GM23338 (cell line): ENCODE results near the gene MVB12B. TPM values are rescaled to one million over a fixed set of nuclear protein-coding genes. Genes with fewer than 3 reads are reported as not detected.

Experiments
- ATAC-seq: fragments of 200-7000 bp; cut with Tn5 transposase; 3 replicates; pipeline ENCODE4 v1.9.1; 2020
- DNase-seq: peaks from one replicate; pipeline ENCODE4 v3.0.0-alpha.2; 2015; ENCODE audit warnings: low spot score
- H2AFZ ChIP-seq: fragments of 200-600 bp; sonication (generic); 2 replicates; pipeline ENCODE4 v1.8.0; 2016; ENCODE audit warnings: antibody characterized with exemption, mild to moderate bottlenecking, moderate library complexity
- H3F3A ChIP-seq: fragments of 200-600 bp; sonication (generic); replicated peaks from 2 replicates; pipeline ENCODE4 v1.8.0; 2017; ENCODE audit warnings: antibody characterized with exemption, mixed run types, low read depth
- H3K27ac ChIP-seq: fragments of 200-600 bp; sonication (generic); 2 replicates; pipeline ENCODE4 v1.6.1; 2016; ENCODE audit warnings: low read depth
- H3K27me3 ChIP-seq: fragments of 200-600 bp; sonication (generic); 2 replicates; pipeline ENCODE4 v1.8.0; 2016; ENCODE audit warnings: mild to moderate bottlenecking, mixed run types, moderate library complexity; ENCODE audit not compliant: insufficient read depth
- H3K36me3 ChIP-seq: fragments of 200-600 bp; sonication (generic); 2 replicates; pipeline ENCODE4 v1.8.0; 2016; ENCODE audit warnings: mild to moderate bottlenecking; ENCODE audit not compliant: insufficient read depth
- H3K4me1 ChIP-seq: fragments of 200-600 bp; sonication (generic); 2 replicates; pipeline ENCODE4 v1.8.0; 2016; ENCODE audit warnings: mild to moderate bottlenecking, moderate library complexity; ENCODE audit not compliant: insufficient read depth
- H3K4me2 ChIP-seq: fragments of 200-600 bp; sonication (generic); 2 replicates; pipeline ENCODE4 v1.7.1; 2017; ENCODE audit warnings: mixed run types
- H3K4me3 ChIP-seq: fragments of 200-600 bp; sonication (generic); 2 replicates; pipeline ENCODE4 v1.6.1; 2016; ENCODE audit warnings: mixed run types
- H3K79me2 ChIP-seq: fragments of 200-600 bp; sonication (generic); replicated peaks from 2 replicates; pipeline ENCODE4 v1.8.0; 2017; ENCODE audit warnings: mild to moderate bottlenecking; ENCODE audit not compliant: insufficient read depth
- H3K9me2 ChIP-seq: fragments of 200-600 bp; sonication (generic); 2 replicates; pipeline ENCODE4 v1.8.0; 2017; ENCODE audit not compliant: insufficient read depth
- H4K20me1 ChIP-seq: fragments of 200-600 bp; sonication (generic); replicated peaks from 2 replicates; pipeline ENCODE4 v1.8.0; 2017; ENCODE audit warnings: mild to moderate bottlenecking; ENCODE audit not compliant: insufficient read depth
- H3K27ac Mint-ChIP-seq: 2 replicates; pipeline ENCODE4 v1.8.0; 2020; ENCODE audit warnings: inconsistent platforms, mild to moderate bottlenecking, moderate library complexity, mixed read lengths
- H3K27me3 Mint-ChIP-seq: 3 replicates; pipeline ENCODE4 v1.8.0; 2022; ENCODE audit warnings: low read depth, mild to moderate bottlenecking, moderate library complexity, mixed read lengths, inconsistent platforms; ENCODE audit not compliant: insufficient read depth, poor library complexity
- H3K36me3 Mint-ChIP-seq: 3 replicates; pipeline ENCODE4 v1.8.0; 2021; ENCODE audit warnings: low read depth, mild to moderate bottlenecking, inconsistent platforms, moderate library complexity, mixed read lengths
- H3K4me1 Mint-ChIP-seq: 3 replicates; pipeline ENCODE4 v1.8.0; 2020; ENCODE audit warnings: mild to moderate bottlenecking, inconsistent platforms, mixed read lengths
- H3K4me3 Mint-ChIP-seq: 3 replicates; pipeline ENCODE4 v1.8.0; 2021; ENCODE audit warnings: moderate library complexity, mild to moderate bottlenecking, inconsistent platforms, mixed read lengths
- H3K9me3 Mint-ChIP-seq: 3 replicates; pipeline ENCODE4 v1.8.0; 2020; ENCODE audit warnings: moderate library complexity, mild to moderate bottlenecking, inconsistent platforms, mixed read lengths
- CTCF ChIP-seq, 2 experiments: fragments of 200-600 bp in 1 of 2; sonication (generic) in 1 of 2; conservative IDR thresholded peaks; 2 replicates each; pipeline versions ENCODE4 v1.5.1 to v1.6.1; 2016 to 2017; ENCODE audit warnings: antibody characterized with exemption in 2 of 2, low read depth in 2 of 2, mild to moderate bottlenecking in 2 of 2, moderate library complexity in 1 of 2
- EZH2phosphoT487 ChIP-seq: fragments of 200-600 bp; sonication (generic); IDR thresholded peaks from one replicate; pipeline ENCODE4 v1.8.1; 2018; ENCODE audit warnings: antibody characterized with exemption; ENCODE audit not compliant: unreplicated experiment
- JUNB ChIP-seq: IDR thresholded peaks from one replicate; pipeline ENCODE4 v1.6.1; 2016; ENCODE audit warnings: antibody characterized with exemption; ENCODE audit not compliant: unreplicated experiment
- NANOG ChIP-seq: IDR thresholded peaks from 2 replicates; pipeline ENCODE4 v1.6.1; 2016; ENCODE audit warnings: antibody characterized with exemption, borderline replicate concordance
- POLR2AphosphoS5 ChIP-seq: IDR thresholded peaks from 2 replicates; pipeline ENCODE4 v1.6.1; 2016; ENCODE audit warnings: antibody characterized with exemption, low read depth
- STAT1 ChIP-seq: IDR thresholded peaks from one replicate; pipeline ENCODE4 v1.6.1; 2016; ENCODE audit warnings: antibody characterized with exemption; ENCODE audit not compliant: unreplicated experiment
- ZNF331 ChIP-seq: fragments of 250-450 bp; sonication (Bioruptor Pico); IDR thresholded peaks from 2 replicates; pipeline ENCODE4 v1.5.0; 2020; ENCODE audit warnings: low read depth, mild to moderate bottlenecking, moderate library complexity
- polyA plus RNA-seq: library from polyadenylated mRNA; unstranded; fragments of >200 nt; fragmentation: Nextera tagmentation; extraction: Ambion mirVana; gene quantifications from 2 replicates; pipeline ENCODE4 v1.2.1, GENCODE V29; 2016
- total RNA-seq: library from RNA; depleted of rRNA; stranded (reverse); fragments of >200 nt; shearing (Covaris generic); gene quantifications from 2 replicates; pipeline ENCODE4 v1.2.3, GENCODE V29; 2014
- TF ChIP-seq, protein P1 (sequence below): fragments of 250-450 bp; sonication (Bioruptor Pico); IDR thresholded peaks from 2 replicates; pipeline ENCODE4 v1.5.0; 2020; ENCODE audit warnings: mild to moderate bottlenecking, moderate library complexity

Gene MVB12B
- total and polyA plus RNA-seq, 2 experiments from 2014 or later, result 1.9 to 6.6 TPM

DNA sequence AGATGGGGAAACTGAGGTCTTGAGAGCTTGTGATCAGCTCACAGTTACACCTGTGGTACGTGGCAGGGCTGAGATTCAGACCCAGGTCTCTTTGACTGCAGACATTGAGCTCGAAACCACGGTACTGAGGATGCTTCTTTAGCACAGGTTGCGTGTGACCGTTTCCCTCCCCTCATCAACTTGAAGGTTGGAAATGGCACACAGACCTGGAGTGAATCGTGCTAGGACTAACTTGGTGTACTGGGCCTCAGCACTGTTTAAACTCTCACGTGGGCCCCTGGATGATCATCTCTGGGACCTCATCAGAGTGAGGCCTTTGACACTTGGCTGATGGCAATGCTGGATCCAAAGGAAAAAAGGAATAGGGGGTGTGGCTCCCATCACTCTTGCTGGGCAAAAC is 106.0 kb downstream of the MVB12B start (continued):
- TF ChIP-seq, protein P1, sequence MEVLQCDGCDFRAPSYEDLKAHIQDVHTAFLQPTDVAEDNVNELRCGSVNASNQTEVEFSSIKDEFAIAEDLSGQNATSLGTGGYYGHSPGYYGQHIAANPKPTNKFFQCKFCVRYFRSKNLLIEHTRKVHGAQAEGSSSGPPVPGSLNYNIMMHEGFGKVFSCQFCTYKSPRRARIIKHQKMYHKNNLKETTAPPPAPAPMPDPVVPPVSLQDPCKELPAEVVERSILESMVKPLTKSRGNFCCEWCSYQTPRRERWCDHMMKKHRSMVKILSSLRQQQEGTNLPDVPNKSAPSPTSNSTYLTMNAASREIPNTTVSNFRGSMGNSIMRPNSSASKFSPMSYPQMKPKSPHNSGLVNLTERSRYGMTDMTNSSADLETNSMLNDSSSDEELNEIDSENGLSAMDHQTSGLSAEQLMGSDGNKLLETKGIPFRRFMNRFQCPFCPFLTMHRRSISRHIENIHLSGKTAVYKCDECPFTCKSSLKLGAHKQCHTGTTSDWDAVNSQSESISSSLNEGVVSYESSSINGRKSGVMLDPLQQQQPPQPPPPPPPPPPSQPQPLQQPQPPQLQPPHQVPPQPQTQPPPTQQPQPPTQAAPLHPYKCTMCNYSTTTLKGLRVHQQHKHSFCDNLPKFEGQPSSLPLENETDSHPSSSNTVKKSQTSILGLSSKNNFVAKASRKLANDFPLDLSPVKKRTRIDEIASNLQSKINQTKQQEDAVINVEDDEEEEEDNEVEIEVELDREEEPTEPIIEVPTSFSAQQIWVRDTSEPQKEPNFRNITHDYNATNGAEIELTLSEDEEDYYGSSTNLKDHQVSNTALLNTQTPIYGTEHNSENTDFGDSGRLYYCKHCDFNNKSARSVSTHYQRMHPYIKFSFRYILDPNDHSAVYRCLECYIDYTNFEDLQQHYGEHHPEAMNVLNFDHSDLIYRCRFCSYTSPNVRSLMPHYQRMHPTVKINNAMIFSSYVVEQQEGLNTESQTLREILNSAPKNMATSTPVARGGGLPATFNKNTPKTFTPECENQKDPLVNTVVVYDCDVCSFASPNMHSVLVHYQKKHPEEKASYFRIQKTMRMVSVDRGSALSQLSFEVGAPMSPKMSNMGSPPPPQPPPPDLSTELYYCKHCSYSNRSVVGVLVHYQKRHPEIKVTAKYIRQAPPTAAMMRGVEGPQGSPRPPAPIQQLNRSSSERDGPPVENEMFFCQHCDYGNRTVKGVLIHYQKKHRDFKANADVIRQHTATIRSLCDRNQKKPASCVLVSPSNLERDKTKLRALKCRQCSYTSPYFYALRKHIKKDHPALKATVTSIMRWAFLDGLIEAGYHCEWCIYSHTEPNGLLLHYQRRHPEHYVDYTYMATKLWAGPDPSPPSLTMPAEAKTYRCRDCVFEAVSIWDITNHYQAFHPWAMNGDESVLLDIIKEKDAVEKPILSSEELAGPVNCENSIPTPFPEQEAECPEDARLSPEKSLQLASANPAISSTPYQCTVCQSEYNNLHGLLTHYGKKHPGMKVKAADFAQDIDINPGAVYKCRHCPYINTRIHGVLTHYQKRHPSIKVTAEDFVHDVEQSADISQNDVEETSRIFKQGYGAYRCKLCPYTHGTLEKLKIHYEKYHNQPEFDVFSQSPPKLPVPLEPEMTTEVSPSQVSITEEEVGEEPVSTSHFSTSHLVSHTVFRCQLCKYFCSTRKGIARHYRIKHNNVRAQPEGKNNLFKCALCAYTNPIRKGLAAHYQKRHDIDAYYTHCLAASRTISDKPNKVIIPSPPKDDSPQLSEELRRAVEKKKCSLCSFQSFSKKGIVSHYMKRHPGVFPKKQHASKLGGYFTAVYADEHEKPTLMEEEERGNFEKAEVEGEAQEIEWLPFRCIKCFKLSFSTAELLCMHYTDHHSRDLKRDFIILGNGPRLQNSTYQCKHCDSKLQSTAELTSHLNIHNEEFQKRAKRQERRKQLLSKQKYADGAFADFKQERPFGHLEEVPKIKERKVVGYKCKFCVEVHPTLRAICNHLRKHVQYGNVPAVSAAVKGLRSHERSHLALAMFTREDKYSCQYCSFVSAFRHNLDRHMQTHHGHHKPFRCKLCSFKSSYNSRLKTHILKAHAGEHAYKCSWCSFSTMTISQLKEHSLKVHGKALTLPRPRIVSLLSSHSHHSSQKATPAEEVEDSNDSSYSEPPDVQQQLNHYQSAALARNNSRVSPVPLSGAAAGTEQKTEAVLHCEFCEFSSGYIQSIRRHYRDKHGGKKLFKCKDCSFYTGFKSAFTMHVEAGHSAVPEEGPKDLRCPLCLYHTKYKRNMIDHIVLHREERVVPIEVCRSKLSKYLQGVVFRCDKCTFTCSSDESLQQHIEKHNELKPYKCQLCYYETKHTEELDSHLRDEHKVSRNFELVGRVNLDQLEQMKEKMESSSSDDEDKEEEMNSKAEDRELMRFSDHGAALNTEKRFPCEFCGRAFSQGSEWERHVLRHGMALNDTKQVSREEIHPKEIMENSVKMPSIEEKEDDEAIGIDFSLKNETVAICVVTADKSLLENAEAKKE (CRISPR knock-in tag), result no peak
- no peak for TF ChIP-seq NANOG
- no peak for TF ChIP-seq JUNB

DNA sequence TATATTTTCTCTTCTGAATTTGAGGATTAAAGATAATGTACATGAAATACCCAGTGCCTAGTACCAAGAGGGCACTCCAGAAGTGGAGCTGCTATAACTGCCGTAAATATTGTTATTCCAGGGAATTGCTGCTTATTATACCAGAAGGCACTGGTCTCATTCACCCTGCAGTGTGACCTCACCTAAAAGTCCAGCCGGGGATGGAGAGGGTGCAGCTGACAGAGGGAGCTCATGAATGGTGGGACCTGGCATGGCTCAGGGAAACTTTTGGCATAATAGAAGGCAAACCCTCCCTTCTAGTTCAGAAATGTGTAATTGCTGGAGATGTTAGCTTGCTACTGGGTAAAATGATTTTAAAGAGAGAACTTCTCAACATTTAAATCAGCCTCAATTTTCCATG is 108.5 kb downstream of the MVB12B start:
- H3K4me3 Mint-ChIP-seq, result no peak overlapping the region
- no peaks in the 10 kb centered on the region for H3K36me3 Mint-ChIP-seq
- Histone ChIP-seq H4K20me1 (no peaks in the 10 kb centered on the region), H2AFZ (no peak overlapping the region), H3K4me2 (no peak overlapping the region), H3K79me2 (no peaks in the 10 kb centered on the region), H3K4me3 (no peak overlapping the region), H3K4me1 (peaks cover 1% of the 10 kb centered on the region; the same call in 1 of the 2 replicates), H3K36me3 (no peaks in the 10 kb centered on the region), H3F3A (no peaks in the 10 kb centered on the region), H3K27me3 (no peaks in the 10 kb centered on the region), H3K27ac (no peak overlapping the region), H3K9me2 (no peaks in the 10 kb centered on the region)
- H3K9me3 Mint-ChIP-seq, result no peaks in the 10 kb centered on the region; the same call in 2 of the 3 replicates
- no peak for DNase-seq
- ATAC-seq, result no peak
- peaks cover 6% of the 10 kb centered on the region for H3K27me3 Mint-ChIP-seq
- H3K27ac Mint-ChIP-seq, result no peak overlapping the region
- peaks cover 16% of the 10 kb centered on the region for H3K4me1 Mint-ChIP-seq
- TF ChIP-seq CTCF (conservative IDR thresholded peaks at IDR 0.05; ENCODE audit: low read depth in 2 of 2), result no peak
- no peak for TF ChIP-seq POLR2AphosphoS5
- TF ChIP-seq, protein P1 (CRISPR knock-in tag), result no peak
- no peak for TF ChIP-seq EZH2phosphoT487
- TF ChIP-seq JUNB, result no peak
- no peak for TF ChIP-seq ZNF331 (CRISPR knock-in tag)
- TF ChIP-seq NANOG, result no peak
- no peak for TF ChIP-seq STAT1
